ENCODE data around the gene ZNF385D. TPM values are rescaled to one million over a fixed set of nuclear protein-coding genes. Genes with fewer than 3 reads are reported as not detected.

The ZNF385D gene
- total and polyA plus RNA-seq, 8 donors, result 0.42 to 4.0 (median 1.1) TPM

- H3K36me3 ChIP-seq, result no peaks in the 10 kb centered on the region
- peak overlapping the region in 2 of 4 donors; percentile 64 to 66 for H3K27ac ChIP-seq
- no peaks in the 10 kb centered on the region for H3K9me3 ChIP-seq
- 21 to 22% methylated on average over 4 of the region's 4 CpGs for WGBS, 2 donors
- DNase-seq, result peak in 4 of 6 donors; percentile 16 to 66 (median 32)
- no peak overlapping the region for H3K4me3 ChIP-seq
- intact Hi-C loops (cut with DNase I), result no loop called here
- no peak for TF ChIP-seq CTCF (IDR thresholded peaks at IDR 0.05)
- no peak for FAIRE-seq
- ATAC-seq, result peak; percentile 63 to 97 (median 86)
- H3K27me3 ChIP-seq, result no peaks in the 10 kb centered on the region
- H3K4me1 ChIP-seq, result peaks cover 0 to 9% (median 9%) of the 10 kb centered on the region in 3 donors
Observed at GRCh38 chr3:21645121-21645897, 105.7 kb downstream of the ZNF385D start.

- intact Hi-C loops (cut with DNase I), result no loop called here
- DNase-seq (no peak), ATAC-seq (no peak), FAIRE-seq (no peak)
- no peak overlapping the region for H3K4me3 ChIP-seq
- H3K36me3 ChIP-seq, result no peaks in the 10 kb centered on the region
- no peak overlapping the region for H3K27ac ChIP-seq
- WGBS, 2 donors, result 49 to 53% methylated on average over 2 of the region's 2 CpGs
- H3K27me3 ChIP-seq, result no peaks in the 10 kb centered on the region
- H3K4me1 ChIP-seq, result peaks cover 0 to 9% (median 9%) of the 10 kb centered on the region in 3 donors
- H3K9me3 ChIP-seq, result no peaks in the 10 kb centered on the region
- no peak for TF ChIP-seq CTCF (IDR thresholded peaks at IDR 0.05)
Observed at GRCh38 chr3:21644268-21644667, 106.7 kb downstream of the ZNF385D start.

GRCh38 chr3:21643752-21644151 lies 107.3 kb downstream of the ZNF385D start:
- 66 to 71% methylated on average over 2 of the region's 2 CpGs for WGBS, 2 donors
- intact Hi-C loops (cut with DNase I), result no loop called here
- ATAC-seq (no peak), FAIRE-seq (no peak), DNase-seq (no peak)
- H3K4me1 ChIP-seq, result peaks cover 0 to 9% (median 9%) of the 10 kb centered on the region in 3 donors
- H3K27me3 ChIP-seq, result no peaks in the 10 kb centered on the region
- no peaks in the 10 kb centered on the region for H3K9me3 ChIP-seq
- no peak for TF ChIP-seq CTCF (IDR thresholded peaks at IDR 0.05)
- H3K36me3 ChIP-seq, result no peaks in the 10 kb centered on the region
- no peak overlapping the region for H3K4me3 ChIP-seq
- H3K27ac ChIP-seq, result no peak overlapping the region

- Histone ChIP-seq H3K27me3 (no peaks in the 10 kb centered on the region), H3K4me1 (peaks cover 0 to 9% (median 9%) of the 10 kb centered on the region in 3 donors), H3K4me3 (no peak overlapping the region), H3K36me3 (no peaks in the 10 kb centered on the region), H3K9me3 (no peaks in the 10 kb centered on the region), H3K27ac (no peak overlapping the region)
- intact Hi-C loops (cut with DNase I), result no loop called here
- WGBS, 2 donors, result 70 to 74% methylated on average over 3 of the region's 3 CpGs
- ATAC-seq (no peak), FAIRE-seq (no peak), DNase-seq (no peak)
- no peak for TF ChIP-seq CTCF (IDR thresholded peaks at IDR 0.05)
Observed at GRCh38 chr3:21642433-21642832, 108.6 kb downstream of the ZNF385D start.

GRCh38 chr3:21641959-21642358 lies 109.1 kb downstream of the ZNF385D start:
- no peak for ATAC-seq
- no peak overlapping the region for H3K4me3 ChIP-seq
- H3K9me3 ChIP-seq, result no peaks in the 10 kb centered on the region
- no peak for TF ChIP-seq CTCF (IDR thresholded peaks at IDR 0.05)
- H3K36me3 ChIP-seq, result no peaks in the 10 kb centered on the region
- peaks cover 0 to 9% (median 9%) of the 10 kb centered on the region in 3 donors for H3K4me1 ChIP-seq
- FAIRE-seq, result no peak
- no peak for DNase-seq
- H3K27me3 ChIP-seq, result no peaks in the 10 kb centered on the region
- intact Hi-C loops (cut with DNase I), result no loop called here
- 63 to 72% methylated on average over 4 of the region's 4 CpGs for WGBS, 2 donors
- H3K27ac ChIP-seq, result no peak overlapping the region

Data from pancreas (tissue), 10 donors.